DMS53 treated with DMSO at 0.1 percent for 48 hours (cell line): ENCODE results near the gene IRF6.

Experiments
- DNase-seq: peaks from one replicate; lab custom pipeline; 2025; ENCODE audit not compliant: unreplicated experiment; lab: John Stamatoyannopoulos, UW

The IRF6 gene

DNA sequence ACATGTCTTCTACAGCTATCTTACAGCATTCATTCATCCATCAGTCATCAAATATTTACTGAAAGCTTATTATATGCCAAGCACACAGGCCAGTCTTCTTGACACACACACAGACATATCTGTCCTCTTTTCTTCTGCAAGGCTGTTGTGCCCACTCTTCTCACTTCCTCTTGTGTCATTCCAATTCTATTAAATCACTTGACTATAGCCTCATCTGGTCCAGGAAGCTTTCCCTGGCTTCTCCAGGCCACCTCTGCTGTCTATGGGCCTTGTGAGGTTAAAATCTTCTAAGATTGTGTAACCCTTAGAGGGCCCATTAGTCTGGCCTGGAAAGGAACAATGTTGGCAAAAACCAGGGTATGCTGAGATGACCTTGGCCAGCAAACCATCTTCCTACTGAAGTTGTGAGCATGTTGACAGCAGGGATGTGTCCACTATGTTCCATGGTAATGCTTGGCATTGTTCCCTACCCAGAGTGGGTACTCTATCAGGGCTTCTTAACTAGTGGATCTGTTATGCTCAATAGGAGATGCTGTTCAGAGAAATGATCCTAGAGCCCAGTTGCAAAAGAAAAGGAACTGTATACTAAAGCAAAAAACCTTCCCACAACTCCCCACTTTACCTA is 44.8 kb downstream of the IRF6 start:
- DNase-seq = no peak

GRCh38 chr1:209759829-209760359 is 46.0 kb downstream of the IRF6 start:
- DNase-seq = no peak

GRCh38 chr1:209758400-209758799 is 47.5 kb downstream of the IRF6 start:
- DNase-seq = no peak

GRCh38 chr1:209756615-209757445 is 49.1 kb downstream of the IRF6 start:
- DNase-seq = no peak

- DNase-seq = no peak
Measured at GRCh38 chr1:209755926-209756614, 49.9 kb downstream of the IRF6 start, which contains the start of gene TRAF3IP3. Gene TRAF3IP3 (plus strand): TSS chr1:209756053. CDS start chr1:209760040, 3,987 bp downstream.

GRCh38 chr1:209755256-209755655 is 50.7 kb downstream of the IRF6 start:
- no peak for DNase-seq

DNA sequence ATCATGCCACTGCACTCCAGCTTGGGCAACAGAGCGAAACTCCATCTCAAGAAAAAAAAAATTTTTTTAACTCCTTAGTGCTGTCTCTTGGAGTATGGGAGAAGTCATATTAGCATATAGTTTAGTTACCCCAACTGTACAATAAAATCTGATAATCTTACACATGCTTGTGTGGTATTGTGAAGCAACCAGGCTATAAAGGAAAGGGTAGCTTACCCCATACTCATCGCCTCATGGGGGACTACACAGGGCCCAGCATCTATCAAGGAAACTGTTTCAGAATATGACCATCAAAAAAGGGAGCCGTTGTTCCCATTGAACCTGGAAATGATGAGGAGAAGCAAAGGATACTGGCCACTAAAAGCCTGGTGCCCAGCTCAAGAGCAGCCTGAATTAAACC is 53.1 kb downstream of the IRF6 start:
- DNase-seq = no peak

DNA sequence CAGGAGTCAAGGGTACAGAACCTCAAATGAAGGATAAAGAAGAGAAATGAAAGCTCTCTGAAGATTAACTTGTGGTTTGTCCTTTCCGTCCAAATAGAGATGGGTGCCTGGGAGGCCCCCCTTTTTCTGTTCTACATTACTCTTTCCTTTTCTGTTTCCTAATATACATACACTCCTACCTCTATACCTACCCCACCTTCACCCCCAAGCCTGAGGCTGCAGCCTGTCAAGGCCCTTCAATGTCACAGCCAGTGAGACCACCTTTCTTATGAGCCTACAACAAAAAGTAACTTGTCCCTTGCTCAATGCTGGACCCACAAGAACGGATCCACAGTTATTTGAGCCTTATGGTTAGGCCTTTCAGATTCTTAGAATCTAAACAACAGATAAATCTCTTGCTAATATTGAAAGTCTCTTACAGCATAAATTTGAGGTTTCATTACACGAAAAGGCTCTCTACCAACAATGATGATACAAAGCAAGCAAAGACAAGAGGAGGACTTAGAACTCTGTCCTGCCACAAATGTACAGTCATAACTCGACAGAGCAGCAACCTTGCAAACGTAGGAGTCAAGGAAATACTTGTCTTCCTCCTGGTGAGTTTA is 54.2 kb downstream of the IRF6 start:
- no peak for DNase-seq

DNA sequence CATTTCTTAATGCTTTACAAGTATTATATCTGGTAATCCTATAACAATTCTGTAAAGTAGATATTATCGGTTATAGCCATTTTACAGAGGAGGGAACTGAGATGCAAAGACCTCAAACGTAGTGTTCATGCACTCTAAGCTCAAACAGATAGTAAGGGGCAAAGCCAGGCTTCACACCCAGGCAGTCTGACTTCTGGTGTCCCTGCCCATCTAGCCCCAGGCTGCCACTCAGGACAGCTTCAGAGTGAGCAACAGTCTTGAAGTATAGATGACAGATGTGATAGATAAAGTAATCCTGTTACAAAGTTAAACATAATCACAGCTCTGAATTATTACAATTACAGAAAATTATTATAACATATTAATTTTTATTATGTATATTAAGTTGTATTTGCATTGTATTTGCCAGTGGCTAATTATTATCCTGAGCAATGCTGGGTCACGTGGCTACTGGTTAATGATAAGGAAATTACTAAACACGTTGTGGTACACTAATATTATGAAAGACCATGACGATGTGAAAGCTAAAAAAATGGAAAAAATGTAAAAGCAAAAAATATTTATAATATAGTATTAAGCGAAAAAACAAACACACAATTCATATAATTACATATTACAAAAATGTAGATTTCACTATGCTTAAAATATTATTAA is 56.1 kb downstream of the IRF6 start:
- no peak for DNase-seq

DNA sequence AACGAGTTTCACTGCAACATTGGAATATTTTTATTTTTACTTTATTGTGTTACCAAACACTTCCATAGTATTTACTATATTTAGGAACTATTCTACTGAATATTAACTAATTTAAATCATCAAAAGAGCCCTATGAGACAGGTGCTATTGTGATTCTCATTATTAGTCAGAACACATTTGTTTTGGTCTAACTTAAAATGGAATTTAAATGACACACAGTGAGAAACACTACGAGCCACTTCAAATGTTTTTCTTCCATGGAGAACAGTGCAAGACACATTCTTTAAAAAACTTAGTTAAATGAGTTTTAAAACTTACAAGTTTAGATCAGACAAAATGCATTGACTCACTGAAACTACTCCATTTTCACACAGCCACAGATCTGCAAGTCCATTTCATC is 56.7 kb downstream of the IRF6 start:
- no peak for DNase-seq

DNA sequence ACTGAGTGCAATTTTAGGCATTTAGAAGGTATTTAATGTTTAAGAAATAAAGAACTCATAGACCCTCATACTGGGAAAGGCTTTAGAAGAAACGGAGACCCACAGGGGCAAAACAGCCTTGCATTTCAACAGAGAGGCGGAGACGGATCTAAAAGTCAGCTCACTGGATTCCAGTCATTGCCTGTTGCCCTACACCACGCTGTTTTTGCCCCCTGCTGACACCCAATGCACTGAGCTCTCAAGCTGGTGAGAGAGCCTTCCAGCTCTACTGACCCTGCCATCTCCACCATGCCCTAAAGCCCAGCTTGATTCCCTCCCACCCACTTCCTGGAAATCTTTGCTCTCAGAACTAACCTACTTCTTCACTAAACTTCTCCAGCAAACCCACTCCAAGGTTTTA is 57.3 kb downstream of the IRF6 start:
- no peak for DNase-seq

DNA sequence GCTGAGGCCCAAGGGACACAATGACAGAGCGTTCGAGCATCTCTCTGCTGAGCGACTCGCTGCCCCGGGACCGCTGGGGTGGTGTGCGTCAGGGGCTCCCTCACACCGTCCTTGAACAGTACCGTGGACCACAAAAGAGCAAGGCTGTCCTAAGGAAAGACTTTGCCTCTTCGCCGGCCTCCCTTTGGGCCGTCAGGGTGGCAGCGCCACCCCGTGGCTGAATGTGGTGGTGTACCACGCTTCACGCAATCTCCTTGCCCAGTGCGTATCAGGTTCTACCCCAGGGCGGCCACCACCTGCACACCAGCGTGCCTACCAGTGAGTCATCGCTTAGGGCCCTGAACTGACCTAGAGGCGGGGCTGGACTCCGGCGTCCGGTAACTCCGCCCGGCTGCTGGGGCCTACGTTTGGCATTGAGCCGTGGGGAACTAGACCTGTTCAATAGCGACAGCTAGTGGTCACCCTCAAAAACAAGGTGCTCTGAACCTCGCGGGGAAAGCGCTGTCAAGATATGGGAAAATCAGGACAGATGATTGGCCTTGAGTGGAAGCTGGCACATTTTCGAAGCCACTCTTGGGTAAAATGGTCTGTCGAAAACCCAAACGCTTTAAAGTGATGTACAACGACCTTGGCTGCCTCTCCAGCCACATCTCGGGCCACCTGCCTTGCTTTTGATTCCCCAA is 58.2 kb downstream of the IRF6 start:
- DNase-seq = peak; percentile 99

DNA sequence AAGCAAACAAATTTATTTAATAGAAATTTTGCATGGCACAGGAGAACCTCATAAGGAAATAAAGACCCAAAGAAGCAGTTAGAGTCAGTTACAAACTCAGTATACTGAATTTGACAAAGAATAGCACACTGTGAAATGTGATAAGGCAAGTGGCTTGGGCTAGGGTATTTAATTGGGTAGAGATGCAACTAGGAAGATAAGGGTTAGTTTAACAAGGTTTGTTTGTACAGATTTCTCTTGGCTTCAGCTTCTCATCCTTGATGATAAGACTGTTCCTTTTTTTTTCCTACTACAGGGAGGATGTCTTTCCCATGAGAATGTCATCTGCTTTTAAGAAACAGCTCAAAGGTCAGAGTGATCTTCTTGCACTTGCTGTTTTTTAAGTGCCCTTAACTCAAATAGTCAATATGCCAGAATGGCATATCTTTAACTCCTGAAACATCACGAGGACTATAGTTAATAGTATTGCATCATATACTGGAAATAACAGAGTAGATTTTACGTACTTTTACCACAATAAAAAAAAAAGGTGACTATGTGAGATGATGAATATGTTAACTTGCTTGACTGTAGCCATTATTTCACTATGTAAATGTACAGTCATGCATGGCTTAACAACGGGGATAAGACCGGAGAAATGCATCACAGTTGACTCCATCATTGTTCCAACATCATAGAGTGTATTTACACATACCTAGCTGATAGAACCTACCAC is 59.3 kb downstream of the IRF6 start:
- DNase-seq = peak; percentile 3

- DNase-seq = no peak
Measured at GRCh38 chr1:209743145-209743482, 62.8 kb downstream of the IRF6 start.

GRCh38 chr1:209742409-209743144 is 63.4 kb downstream of the IRF6 start:
- no peak for DNase-seq

DNA sequence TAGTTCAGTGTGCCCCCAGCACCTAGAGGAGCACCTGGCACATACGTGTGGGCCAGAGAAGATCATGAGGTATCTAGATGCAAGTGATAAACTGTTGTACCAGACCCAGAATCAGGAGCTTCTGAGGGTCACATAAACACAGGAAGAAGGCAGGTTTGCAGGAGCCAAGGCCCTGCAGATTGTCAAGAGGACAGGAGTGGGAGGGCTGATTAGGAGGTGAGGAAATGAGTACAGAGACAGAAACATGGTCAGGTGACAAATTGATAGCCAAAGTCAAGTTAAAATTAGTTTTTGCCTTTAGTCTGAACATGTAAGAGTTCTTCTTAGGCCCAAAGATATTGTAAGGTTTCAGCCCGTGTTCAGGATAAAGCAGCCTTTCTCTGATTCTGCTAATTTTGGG is 64.1 kb downstream of the IRF6 start:
- DNase-seq = no peak

DNA sequence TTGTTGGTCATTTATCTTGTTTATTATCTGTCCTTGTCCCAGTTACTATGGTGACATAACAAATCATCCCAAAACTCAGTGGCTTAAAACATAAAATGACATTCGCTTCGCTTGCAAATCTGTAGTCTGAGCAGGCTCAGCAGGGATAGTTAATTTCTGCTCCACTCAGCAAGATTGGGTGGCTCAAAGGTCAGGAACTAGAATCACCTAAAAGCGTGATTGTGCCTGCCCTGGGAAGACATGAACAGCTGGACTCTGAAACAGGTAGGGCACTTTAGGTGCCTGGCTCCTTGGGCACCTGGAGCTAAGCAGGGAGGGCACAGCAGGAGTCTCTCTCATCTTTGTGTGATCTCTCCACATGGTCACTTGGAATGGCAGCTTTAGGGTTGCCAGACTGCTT is 64.7 kb downstream of the IRF6 start:
- no peak for DNase-seq

- DNase-seq = no peak
Measured at GRCh38 chr1:209738270-209738669, 67.7 kb downstream of the IRF6 start.

GRCh38 chr1:209737118-209737505 is 68.8 kb downstream of the IRF6 start:
- DNase-seq = no peak
